WERI-Rb-1 (cell line): ENCODE results near the gene CNTNAP2.
"Not testable (repeated sequence)": the region's sequence is repeated elsewhere in the genome, so short reads cannot be mapped to it uniquely, and the experiment has no call there.

Source experiments
- DNase-seq: peaks from one replicate; pipeline ENCODE4 v3.0.0-alpha.2; 2020
- H3K27ac ChIP-seq: fragments of 250-450 bp; sonication (Bioruptor Pico); 2 replicates; pipeline ENCODE4 v1.5.1; 2020; ENCODE audit warnings: mild to moderate bottlenecking, moderate library complexity
- H3K27me3 ChIP-seq: fragments of 250-450 bp; sonication (Bioruptor Pico); 2 replicates; pipeline ENCODE4 v1.5.1; 2021; ENCODE audit warnings: mild to moderate bottlenecking, low read depth, moderate library complexity; ENCODE audit not compliant: insufficient read depth, severe bottlenecking
- H3K36me3 ChIP-seq: fragments of 250-450 bp; sonication (Bioruptor Pico); 2 replicates; pipeline ENCODE4 v1.5.1; 2020; ENCODE audit warnings: mild to moderate bottlenecking, moderate library complexity
- H3K4me3 ChIP-seq: 2 replicates; pipeline ENCODE4 v1.5.1; 2011; ENCODE audit warnings: low read depth, mild to moderate bottlenecking, control low read depth, low read length
- H3K9me3 ChIP-seq: fragments of 250-450 bp; sonication (Bioruptor Pico); 2 replicates; pipeline ENCODE4 v1.5.1; 2021; ENCODE audit warnings: mild to moderate bottlenecking, moderate library complexity; ENCODE audit not compliant: severe bottlenecking
- TF ChIP-seq, protein P1 (sequence below): IDR thresholded peaks from 2 replicates; pipeline ENCODE4 v1.5.1; 2011; ENCODE audit warnings: low read depth, mild to moderate bottlenecking, control low read depth, inconsistent platforms, low read length

Gene CNTNAP2

DNA sequence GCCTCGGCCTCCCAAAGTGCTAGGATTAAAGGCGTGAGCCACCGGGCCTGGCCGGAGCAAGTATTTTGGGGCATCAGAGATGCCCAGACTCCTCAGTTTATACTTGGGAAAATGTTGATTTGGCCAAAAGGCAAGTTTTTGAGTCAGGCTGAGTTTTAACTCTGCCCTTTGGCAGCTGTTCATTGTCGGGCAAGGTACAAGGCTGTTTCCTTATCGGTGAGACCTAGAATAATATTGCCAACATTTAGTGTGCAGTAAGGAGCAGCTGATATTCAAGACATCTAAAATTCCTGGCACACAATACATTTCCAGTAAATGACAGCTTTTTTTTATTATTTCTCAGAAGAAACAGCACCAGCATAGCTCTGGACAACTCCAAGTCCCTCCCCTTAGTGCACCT is 2326.3 kb downstream of the CNTNAP2 start:
- Histone ChIP-seq H3K9me3 (peaks cover 8% of the 10 kb centered on the region), H3K36me3 (no peaks in the 10 kb centered on the region), H3K4me3 (no peak overlapping the region), H3K27me3 (no peaks in the 10 kb centered on the region), H3K27ac (no peak overlapping the region)
- no peak for DNase-seq
- TF ChIP-seq, protein P1, sequence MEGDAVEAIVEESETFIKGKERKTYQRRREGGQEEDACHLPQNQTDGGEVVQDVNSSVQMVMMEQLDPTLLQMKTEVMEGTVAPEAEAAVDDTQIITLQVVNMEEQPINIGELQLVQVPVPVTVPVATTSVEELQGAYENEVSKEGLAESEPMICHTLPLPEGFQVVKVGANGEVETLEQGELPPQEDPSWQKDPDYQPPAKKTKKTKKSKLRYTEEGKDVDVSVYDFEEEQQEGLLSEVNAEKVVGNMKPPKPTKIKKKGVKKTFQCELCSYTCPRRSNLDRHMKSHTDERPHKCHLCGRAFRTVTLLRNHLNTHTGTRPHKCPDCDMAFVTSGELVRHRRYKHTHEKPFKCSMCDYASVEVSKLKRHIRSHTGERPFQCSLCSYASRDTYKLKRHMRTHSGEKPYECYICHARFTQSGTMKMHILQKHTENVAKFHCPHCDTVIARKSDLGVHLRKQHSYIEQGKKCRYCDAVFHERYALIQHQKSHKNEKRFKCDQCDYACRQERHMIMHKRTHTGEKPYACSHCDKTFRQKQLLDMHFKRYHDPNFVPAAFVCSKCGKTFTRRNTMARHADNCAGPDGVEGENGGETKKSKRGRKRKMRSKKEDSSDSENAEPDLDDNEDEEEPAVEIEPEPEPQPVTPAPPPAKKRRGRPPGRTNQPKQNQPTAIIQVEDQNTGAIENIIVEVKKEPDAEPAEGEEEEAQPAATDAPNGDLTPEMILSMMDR = no peak

DNA sequence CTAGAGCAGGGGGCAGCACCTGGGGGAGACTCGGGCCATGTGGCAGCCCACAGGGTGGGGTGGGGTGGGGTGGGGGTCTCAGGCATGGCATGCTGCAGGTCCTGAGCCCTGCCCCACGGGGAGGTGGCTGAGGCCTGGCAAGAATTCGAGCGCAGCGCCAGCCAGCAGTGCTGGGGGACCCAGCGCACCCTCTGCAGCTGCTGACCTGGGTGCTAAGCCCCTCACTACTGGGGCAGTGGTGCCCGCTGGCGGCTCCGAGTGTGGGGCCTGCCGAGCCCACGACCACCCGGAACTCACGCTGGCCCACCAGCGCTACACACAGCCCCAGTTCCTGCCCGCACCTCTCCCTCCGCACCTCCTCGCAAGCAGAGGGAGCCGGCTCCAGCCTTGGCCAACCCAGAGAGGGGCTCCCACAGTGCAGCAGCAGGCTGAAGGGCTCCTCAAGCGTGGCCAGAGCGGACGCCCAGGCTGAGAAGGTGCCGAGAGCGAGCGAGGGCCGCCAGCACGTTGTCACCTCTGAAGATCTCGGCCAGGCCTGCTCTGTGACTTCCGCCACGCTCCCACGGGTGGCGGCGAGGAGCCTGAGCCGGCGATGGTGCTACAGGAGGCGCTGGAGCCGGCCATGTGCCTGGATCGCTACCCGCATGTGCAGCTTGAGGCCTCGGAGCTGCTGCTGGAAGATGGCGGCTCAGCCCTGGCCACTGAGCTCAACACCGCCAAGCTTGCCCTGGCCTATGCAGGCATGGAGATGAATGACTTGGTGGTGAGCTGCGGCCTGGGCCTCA is 2328.9 kb downstream of the CNTNAP2 start:
- Histone ChIP-seq H3K9me3 (peaks cover 8% of the 10 kb centered on the region), H3K27ac (no peak overlapping the region), H3K4me3 (no peak overlapping the region), H3K36me3 (no peaks in the 10 kb centered on the region), H3K27me3 (no peaks in the 10 kb centered on the region)
- TF ChIP-seq, protein P1 = no peak
- no peak for DNase-seq

DNA sequence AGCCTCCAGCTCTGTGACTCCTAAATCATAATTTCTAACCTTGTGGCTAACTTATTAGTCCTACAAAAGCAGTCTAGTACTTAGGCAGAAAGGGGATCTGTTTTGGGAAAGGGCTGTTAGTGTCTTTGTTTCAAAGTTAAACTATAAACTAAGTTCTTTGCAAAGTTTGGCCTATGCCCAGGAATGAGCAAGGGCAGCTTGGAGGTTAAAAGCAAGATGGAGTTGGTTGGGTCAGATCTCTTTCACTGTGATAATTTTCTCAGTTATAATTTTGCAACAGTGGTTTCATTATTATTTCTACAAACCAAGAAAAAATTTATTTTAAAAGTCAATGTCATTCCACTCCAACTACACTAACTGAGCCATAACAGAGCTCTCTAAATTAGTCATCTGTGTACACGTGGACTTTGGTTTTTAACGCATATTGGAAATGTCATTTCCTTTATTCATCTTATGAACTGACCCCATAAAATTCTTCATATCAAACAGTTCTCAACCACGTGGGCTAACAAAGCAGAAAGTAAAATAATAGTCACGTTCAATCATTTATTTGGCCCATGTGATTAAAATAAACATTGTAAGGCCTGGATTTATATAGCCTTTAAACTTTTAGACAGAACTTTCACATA is 2330.7 kb downstream of the CNTNAP2 start:
- Histone ChIP-seq H3K9me3 (peaks cover 8% of the 10 kb centered on the region), H3K27me3 (no peaks in the 10 kb centered on the region), H3K27ac (no peak overlapping the region), H3K4me3 (no peak overlapping the region), H3K36me3 (no peaks in the 10 kb centered on the region)
- no peak for DNase-seq
- TF ChIP-seq, protein P1 = no peak

DNA sequence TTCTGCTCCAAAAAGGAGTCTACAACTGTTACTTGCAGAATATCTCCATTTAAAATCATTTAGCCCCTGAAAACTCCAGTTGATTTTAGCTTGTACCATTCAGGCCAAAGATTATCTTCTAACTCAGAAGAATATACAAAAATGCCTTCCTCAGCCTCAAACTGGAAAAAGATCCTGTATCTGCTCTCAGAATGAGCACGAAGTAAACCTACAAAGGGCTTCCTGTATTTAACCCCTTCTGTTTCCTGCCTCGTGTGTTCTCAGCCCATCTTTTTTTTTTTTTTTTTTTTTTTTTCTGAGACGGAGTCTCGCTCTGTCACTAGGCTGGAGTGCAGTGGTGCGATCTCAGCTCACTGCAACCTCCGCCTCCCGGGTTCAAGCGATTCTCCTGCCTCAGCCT is 2334.9 kb downstream of the CNTNAP2 start:
- H3K9me3 ChIP-seq, H3K27me3 ChIP-seq, H3K4me3 ChIP-seq, DNase-seq, H3K36me3 ChIP-seq, H3K27ac ChIP-seq: not testable (repeated sequence)

DNA sequence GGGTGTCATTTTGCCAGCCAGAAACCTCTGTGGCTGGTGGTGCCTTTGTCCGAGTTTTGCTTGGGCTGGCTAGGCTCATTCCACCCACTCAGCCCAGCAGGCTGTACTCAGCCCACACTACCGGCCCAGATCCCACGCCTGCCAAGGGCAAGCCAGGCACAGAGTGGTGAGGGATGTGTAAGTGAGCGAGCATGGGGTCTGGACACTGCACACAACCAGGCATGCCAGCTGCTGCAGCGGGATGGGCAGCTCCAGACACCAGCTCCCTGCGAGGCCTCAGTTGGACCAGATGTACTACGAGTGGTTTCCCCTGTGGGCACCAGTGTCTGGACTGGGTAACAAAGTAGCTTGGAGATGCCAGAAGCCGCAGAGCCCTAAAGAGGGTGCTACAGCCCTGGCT is 2339.8 kb downstream of the CNTNAP2 start:
- Histone ChIP-seq H3K36me3 (no peaks in the 10 kb centered on the region), H3K27me3 (no peaks in the 10 kb centered on the region), H3K9me3 (no peaks in the 10 kb centered on the region), H3K27ac (no peak overlapping the region), H3K4me3 (no peak overlapping the region)
- no peak for DNase-seq
- TF ChIP-seq, protein P1 = no peak

DNA sequence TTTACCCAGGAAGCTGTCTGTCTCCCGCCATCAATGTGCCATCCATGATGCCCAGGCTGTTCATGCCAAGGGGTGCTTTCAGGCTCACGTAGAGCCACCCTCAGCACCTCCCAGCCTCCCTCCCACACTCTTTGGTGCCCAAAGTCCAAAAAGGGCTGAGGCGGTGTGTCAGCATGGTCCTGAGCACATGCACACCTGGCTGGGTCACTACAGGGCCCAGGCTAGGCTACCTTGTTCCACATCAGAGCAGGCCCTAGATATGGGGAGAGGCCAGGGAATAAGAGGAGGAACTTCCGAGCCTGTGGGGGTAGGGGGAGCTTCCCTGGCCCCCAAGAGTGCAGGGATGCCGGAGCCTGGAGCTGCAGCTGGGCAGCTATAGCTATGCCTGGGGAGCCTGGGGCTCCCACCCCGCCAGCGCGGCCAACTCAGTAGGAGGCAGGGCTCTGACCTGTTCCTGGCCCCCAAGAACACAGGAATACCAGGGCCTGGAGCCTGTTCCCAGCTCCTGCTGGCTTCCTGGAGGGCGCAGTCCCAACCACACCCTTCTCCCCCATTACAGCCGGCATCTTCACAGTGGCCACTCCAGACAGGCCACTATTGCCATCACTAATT is 2340.8 kb downstream of the CNTNAP2 start:
- H3K4me3 ChIP-seq = no peak overlapping the region
- H3K9me3 ChIP-seq = peaks cover 3% of the 10 kb centered on the region
- TF ChIP-seq, protein P1 = no peak
- no peaks in the 10 kb centered on the region for H3K27me3 ChIP-seq
- no peak for DNase-seq
- no peaks in the 10 kb centered on the region for H3K36me3 ChIP-seq
- no peak overlapping the region for H3K27ac ChIP-seq
